Measurements from ENCODE around the gene PSMC4.

Gene PSMC4

GRCh38 chr19:39993605-39994004 lies 22.6 kb downstream of the PSMC4 start:
- ATAC-seq (no peak), DNase-seq (no peak)
- Mint-ChIP-seq H3K9me3 (peaks cover 18% of the 10 kb centered on the region), H3K27ac (no peak overlapping the region), H3K4me3 (no peak overlapping the region), H3K27me3 (no peaks in the 10 kb centered on the region), H3K4me1 (peaks cover 56% of the 10 kb centered on the region), H3K36me3 (ENCODE audit: low read depth) (peaks cover 41% of the 10 kb centered on the region)

GRCh38 chr19:39994361-39994760 lies 23.4 kb downstream of the PSMC4 start:
- H3K4me3 Mint-ChIP-seq, result no peak overlapping the region
- no peaks in the 10 kb centered on the region for H3K27me3 Mint-ChIP-seq
- peaks cover 39% of the 10 kb centered on the region for H3K36me3 Mint-ChIP-seq (ENCODE audit: low read depth)
- no peak overlapping the region for H3K27ac Mint-ChIP-seq
- no peak for DNase-seq
- peaks cover 18% of the 10 kb centered on the region for H3K9me3 Mint-ChIP-seq
- H3K4me1 Mint-ChIP-seq, result peaks cover 56% of the 10 kb centered on the region
- no peak for ATAC-seq

GRCh38 chr19:39995794-39996193 lies 24.8 kb downstream of the PSMC4 start:
- DNase-seq (no peak), ATAC-seq (no peak)
- Mint-ChIP-seq H3K36me3 (ENCODE audit: low read depth) (peaks cover 34% of the 10 kb centered on the region), H3K9me3 (peaks cover 18% of the 10 kb centered on the region), H3K4me3 (peak overlapping the region; percentile 95), H3K4me1 (peaks cover 49% of the 10 kb centered on the region), H3K27ac (peak overlapping the region; percentile 93), H3K27me3 (no peaks in the 10 kb centered on the region)

- peak; percentile 37 for ATAC-seq
- H3K4me1 Mint-ChIP-seq, result peaks cover 45% of the 10 kb centered on the region
Observed at GRCh38 chr19:39996218-39996810, 25.3 kb downstream of the PSMC4 start.

GRCh38 chr19:39996811-39997637 lies 26.1 kb downstream of the PSMC4 start, which contains the start of gene ZNF546:
Gene ZNF546, plus strand, starts transcription at chr19:39997060. Its CDS starts 1,267 bp downstream, at chr19:39998327.
- peak; percentile 93 for ATAC-seq
- Mint-ChIP-seq H3K9me3 (peaks cover 18% of the 10 kb centered on the region), H3K27ac (peak within 1 kb of the TSS; percentile 93), H3K36me3 (ENCODE audit: low read depth) (peaks cover 34% of the 10 kb centered on the region), H3K27me3 (no peaks in the 10 kb centered on the region), H3K4me3 (peak within 1 kb of the TSS; percentile 95), H3K4me1 (peaks cover 42% of the 10 kb centered on the region)
- peak; percentile 90 for DNase-seq

More at GRCh38 chr19:39996218-39996810, 25.3 kb downstream of the PSMC4 start:
- H3K27me3 Mint-ChIP-seq, result no peaks in the 10 kb centered on the region
- peaks cover 18% of the 10 kb centered on the region for H3K9me3 Mint-ChIP-seq
- DNase-seq, result no peak
- H3K27ac Mint-ChIP-seq, result peak overlapping the region; percentile 93
- H3K4me3 Mint-ChIP-seq, result peak overlapping the region; percentile 95
- peaks cover 34% of the 10 kb centered on the region for H3K36me3 Mint-ChIP-seq (ENCODE audit: low read depth)

- peak overlapping the region; percentile 93 for H3K27ac Mint-ChIP-seq
- H3K27me3 Mint-ChIP-seq, result no peaks in the 10 kb centered on the region
- peaks cover 18% of the 10 kb centered on the region for H3K9me3 Mint-ChIP-seq
- peaks cover 37% of the 10 kb centered on the region for H3K4me1 Mint-ChIP-seq
- ATAC-seq, result peak; percentile 50
- DNase-seq, result peak; percentile 38
- H3K36me3 Mint-ChIP-seq (ENCODE audit: low read depth), result peaks cover 34% of the 10 kb centered on the region
- peak overlapping the region; percentile 95 for H3K4me3 Mint-ChIP-seq
Observed at GRCh38 chr19:39997638-39998216, 26.8 kb downstream of the PSMC4 start.

- H3K4me1 Mint-ChIP-seq, result peaks cover 32% of the 10 kb centered on the region
- H3K27ac Mint-ChIP-seq, result peak overlapping the region; percentile 93
Observed at GRCh38 chr19:39998501-39998900, 27.5 kb downstream of the PSMC4 start.

GRCh38 chr19:40005691-40006272 lies 34.8 kb downstream of the PSMC4 start:
- Mint-ChIP-seq H3K9me3 (peaks cover 10% of the 10 kb centered on the region), H3K27ac (no peak overlapping the region), H3K4me3 (no peak overlapping the region), H3K27me3 (no peaks in the 10 kb centered on the region), H3K36me3 (ENCODE audit: low read depth) (peaks cover 36% of the 10 kb centered on the region), H3K4me1 (peaks cover 5% of the 10 kb centered on the region)
- ATAC-seq (no peak), DNase-seq (no peak)

More at GRCh38 chr19:39998501-39998900, 27.5 kb downstream of the PSMC4 start:
- H3K27me3 Mint-ChIP-seq, result no peaks in the 10 kb centered on the region
- H3K4me3 Mint-ChIP-seq, result peak overlapping the region; percentile 95
- peaks cover 11% of the 10 kb centered on the region for H3K9me3 Mint-ChIP-seq
- H3K36me3 Mint-ChIP-seq (ENCODE audit: low read depth), result peaks cover 27% of the 10 kb centered on the region
- no peak for DNase-seq
- ATAC-seq, result no peak

- peaks cover 5% of the 10 kb centered on the region for H3K4me1 Mint-ChIP-seq
- peaks cover 11% of the 10 kb centered on the region for H3K9me3 Mint-ChIP-seq
- no peaks in the 10 kb centered on the region for H3K27me3 Mint-ChIP-seq
- H3K4me3 Mint-ChIP-seq, result no peak overlapping the region
- ATAC-seq, result no peak
- no peak overlapping the region for H3K27ac Mint-ChIP-seq
- no peak for DNase-seq
- H3K36me3 Mint-ChIP-seq (ENCODE audit: low read depth), result peaks cover 40% of the 10 kb centered on the region
Observed at GRCh38 chr19:40006273-40006691, 35.3 kb downstream of the PSMC4 start.

- H3K4me1 Mint-ChIP-seq, result peaks cover 5% of the 10 kb centered on the region
- no peak overlapping the region for H3K27ac Mint-ChIP-seq
- peaks cover 74% of the 10 kb centered on the region for H3K36me3 Mint-ChIP-seq (ENCODE audit: low read depth)
- no peak for ATAC-seq
- no peaks in the 10 kb centered on the region for H3K27me3 Mint-ChIP-seq
- DNase-seq, result no peak
- no peak overlapping the region for H3K4me3 Mint-ChIP-seq
- peaks cover 37% of the 10 kb centered on the region for H3K9me3 Mint-ChIP-seq
Observed at GRCh38 chr19:40009674-40010073, 38.7 kb downstream of the PSMC4 start.

- H3K4me3 Mint-ChIP-seq, result no peak overlapping the region
- peaks cover 70% of the 10 kb centered on the region for H3K36me3 Mint-ChIP-seq (ENCODE audit: low read depth)
- H3K27me3 Mint-ChIP-seq, result no peaks in the 10 kb centered on the region
- H3K27ac Mint-ChIP-seq, result no peak overlapping the region
- no peak for DNase-seq
- peaks cover 64% of the 10 kb centered on the region for H3K9me3 Mint-ChIP-seq
- ATAC-seq, result no peak
- H3K4me1 Mint-ChIP-seq, result no peaks in the 10 kb centered on the region
Observed at GRCh38 chr19:40013991-40014390, 43.0 kb downstream of the PSMC4 start.

- peaks cover 36% of the 10 kb centered on the region for H3K36me3 Mint-ChIP-seq (ENCODE audit: low read depth)
- no peak for DNase-seq
- H3K9me3 Mint-ChIP-seq, result peaks cover 86% of the 10 kb centered on the region
- ATAC-seq, result no peak
- no peaks in the 10 kb centered on the region for H3K4me1 Mint-ChIP-seq
- no peak overlapping the region for H3K4me3 Mint-ChIP-seq
- no peak overlapping the region for H3K27ac Mint-ChIP-seq
- H3K27me3 Mint-ChIP-seq, result no peaks in the 10 kb centered on the region
Observed at GRCh38 chr19:40023969-40024368, 53.0 kb downstream of the PSMC4 start.

- H3K36me3 Mint-ChIP-seq (ENCODE audit: low read depth), result peaks cover 43% of the 10 kb centered on the region
- H3K4me3 Mint-ChIP-seq, result no peak overlapping the region
- DNase-seq (no peak), ATAC-seq (no peak)
- H3K9me3 Mint-ChIP-seq, result peaks cover 80% of the 10 kb centered on the region
- H3K27ac Mint-ChIP-seq, result no peak overlapping the region
- H3K27me3 Mint-ChIP-seq, result no peaks in the 10 kb centered on the region
- H3K4me1 Mint-ChIP-seq, result no peaks in the 10 kb centered on the region
Observed at GRCh38 chr19:40025938-40026596, 55.1 kb downstream of the PSMC4 start.

- Mint-ChIP-seq H3K27me3 (no peaks in the 10 kb centered on the region), H3K9me3 (peaks cover 77% of the 10 kb centered on the region), H3K4me1 (no peaks in the 10 kb centered on the region), H3K27ac (no peak overlapping the region), H3K4me3 (no peak overlapping the region), H3K36me3 (ENCODE audit: low read depth) (peaks cover 45% of the 10 kb centered on the region)
- ATAC-seq, result no peak
- no peak for DNase-seq
Observed at GRCh38 chr19:40026597-40026970, 55.6 kb downstream of the PSMC4 start.
